Keratinocyte (primary cell): ENCODE measurements around the gene ERC2. TPM values are rescaled to one million over a fixed set of nuclear protein-coding genes. Genes with fewer than 3 reads are reported as not detected.

Source experiments
- DNase-seq: peaks from one replicate; pipeline ENCODE4 v3.0.0-alpha.2; 2011; ENCODE audit warnings: low read depth, missing footprints, low spot score
- FAIRE-seq: peaks from 2 replicates; lab custom pipeline; 2011; peaks lifted over from hg19 to GRCh38; lab: Jason Lieb, UNC
- H2AFZ ChIP-seq: 2 replicates; pipeline ENCODE4 v1.6.0; 2012; ENCODE audit warnings: low read length, control low read depth, inconsistent platforms; ENCODE audit not compliant: control insufficient read depth
- H3K27ac ChIP-seq: 2 replicates; pipeline ENCODE4 v1.5.1; 2011; ENCODE audit warnings: low read length; ENCODE audit not compliant: control insufficient read depth, insufficient read depth
- H3K27me3 ChIP-seq: 3 replicates; pipeline ENCODE4 v1.6.0; 2011; ENCODE audit warnings: low read length; ENCODE audit not compliant: control insufficient read depth, insufficient read depth; ENCODE audit errors: extremely low read depth
- H3K36me3 ChIP-seq, 2 experiments: 2 replicates in 1 of 2; 3 replicates in 1 of 2; pipeline ENCODE4 v1.5.1; 2011; ENCODE audit warnings: low read length in 2 of 2, mild to moderate bottlenecking in 1 of 2; ENCODE audit not compliant: control insufficient read depth in 2 of 2, insufficient read depth in 2 of 2; ENCODE audit errors: extremely low read depth in 1 of 2
- H3K4me1 ChIP-seq: 3 replicates; pipeline ENCODE4 v1.5.1; 2011; ENCODE audit warnings: low read length; ENCODE audit not compliant: control insufficient read depth, insufficient read depth; ENCODE audit errors: extremely low read depth
- H3K4me2 ChIP-seq: 3 replicates; pipeline ENCODE4 v1.6.0; 2011; ENCODE audit warnings: low read depth, low read length; ENCODE audit not compliant: control insufficient read depth, insufficient read depth; ENCODE audit errors: extremely low read depth
- H3K4me3 ChIP-seq, 3 experiments: fragments of 200-600 bp in 1 of 3; sonication (generic) in 1 of 3; 2 replicates in 2 of 3; 3 replicates in 1 of 3; pipeline ENCODE4 v1.5.1; 2011 to 2016; ENCODE audit warnings: low read length in 3 of 3, mild to moderate bottlenecking in 3 of 3, control low read depth in 2 of 3, inconsistent platforms in 1 of 3, low read depth in 1 of 3, mixed read lengths in 1 of 3, mixed run types in 1 of 3, moderate library complexity in 1 of 3; ENCODE audit not compliant: control insufficient read depth in 2 of 3, insufficient read depth in 2 of 3; ENCODE audit errors: extremely low read depth in 1 of 3
- H3K79me2 ChIP-seq: 2 replicates; pipeline ENCODE4 v1.6.0; 2012; ENCODE audit warnings: low read length; ENCODE audit not compliant: control insufficient read depth, insufficient read depth
- H3K9ac ChIP-seq: 3 replicates; pipeline ENCODE4 v1.6.0; 2011; ENCODE audit warnings: low read length; ENCODE audit not compliant: control insufficient read depth, insufficient read depth; ENCODE audit errors: extremely low read depth
- H3K9me1 ChIP-seq: 3 replicates; pipeline ENCODE4 v1.6.0; 2011; ENCODE audit warnings: low read length; ENCODE audit not compliant: control insufficient read depth, insufficient read depth; ENCODE audit errors: extremely low read depth
- H3K9me3 ChIP-seq: 2 replicates; pipeline ENCODE4 v1.5.1; 2012; ENCODE audit warnings: low read depth, low read length; ENCODE audit not compliant: control insufficient read depth
- H4K20me1 ChIP-seq: 3 replicates; pipeline ENCODE4 v1.6.0; 2011; ENCODE audit warnings: low read length; ENCODE audit not compliant: control insufficient read depth, insufficient read depth; ENCODE audit errors: extremely low read depth
- EZH2 ChIP-seq: IDR thresholded peaks from one replicate; pipeline ENCODE4 v1.6.1; 2012; ENCODE audit warnings: inconsistent platforms, mild to moderate bottlenecking, low read length, moderate library complexity
- dilution Hi-C: fragments of 300-500 bp; cut with MboI; formaldehyde crosslinking; loops from one replicate; pipeline ENCODE4 v1.7.0; 2020; ENCODE audit warnings: low sequenced_read_pairs; ENCODE audit not compliant: extremely low pct_ligation_motif_present
- polyA plus RNA-seq, 5 experiments: library from polyadenylated mRNA; depleted of rRNA in 3 of 5; stranded (reverse) in 3 of 5; stranded (forward) in 1 of 5; unstranded in 1 of 5; fragments of >200 nt; gene quantifications; 1 replicate in 1 of 5; 2 replicates in 3 of 5; 3 replicates in 1 of 5; pipeline versions ENCODE4 v1.2.1 to v1.2.3, GENCODE V29; 2011 to 2012; ENCODE audit warnings: missing spikeins in 2 of 5, low read depth in 1 of 5, low replicate concordance in 1 of 5
- TF ChIP-seq, protein P1 (sequence below), 3 experiments: IDR thresholded peaks in 1 of 3; conservative IDR thresholded peaks in 1 of 3; optimal IDR thresholded peaks in 1 of 3; 2 replicates in 2 of 3; 3 replicates in 1 of 3; pipeline versions ENCODE3 to v1.5.1; 2011; ENCODE audit warnings: low read length in 3 of 3, mild to moderate bottlenecking in 3 of 3, moderate library complexity in 2 of 3, control low read depth in 1 of 3, inconsistent platforms in 1 of 3; ENCODE audit not compliant: insufficient read depth in 2 of 3; ENCODE audit errors: extremely low read depth in 1 of 3

The ERC2 gene
- polyA plus RNA-seq, 1 donor (not counting 4 experiments of a cell fraction or from before 2014, with no cell fraction given), result 0.08 TPM

DNA sequence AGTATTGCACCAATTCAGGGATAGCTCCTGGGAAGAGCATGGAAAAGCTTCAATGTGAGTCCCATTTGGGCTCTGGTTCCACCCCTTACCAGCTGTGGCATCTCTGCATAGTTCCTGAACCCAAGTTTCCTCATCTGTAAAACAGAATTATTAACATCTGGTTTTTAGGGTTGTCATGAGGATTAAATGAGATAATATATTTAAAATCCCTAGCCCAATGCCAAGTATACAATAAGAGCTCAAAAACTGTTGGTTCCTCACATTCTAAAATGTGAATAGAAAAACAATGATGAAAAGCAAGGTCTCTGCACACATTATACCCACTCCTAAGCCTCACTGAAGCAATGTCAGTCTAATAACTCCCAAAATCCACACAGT is 743.9 kb downstream of the ERC2 start:
- Histone ChIP-seq H4K20me1 (no peaks in the 10 kb centered on the region), H3K4me2 (no peak overlapping the region), H3K9me3 (no peaks in the 10 kb centered on the region), H3K4me1 (no peaks in the 10 kb centered on the region), H3K9ac (no peak overlapping the region), H3K4me3 (no peak overlapping the region), H3K27ac (no peak overlapping the region), H3K79me2 (no peaks in the 10 kb centered on the region), H3K27me3 (peaks cover 12% of the 10 kb centered on the region), H3K9me1 (no peaks in the 10 kb centered on the region), H2AFZ (no peak overlapping the region), H3K36me3 (no peaks in the 10 kb centered on the region)
- FAIRE-seq, result no peak
- DNase-seq, result no peak
- TF ChIP-seq, protein P1, sequence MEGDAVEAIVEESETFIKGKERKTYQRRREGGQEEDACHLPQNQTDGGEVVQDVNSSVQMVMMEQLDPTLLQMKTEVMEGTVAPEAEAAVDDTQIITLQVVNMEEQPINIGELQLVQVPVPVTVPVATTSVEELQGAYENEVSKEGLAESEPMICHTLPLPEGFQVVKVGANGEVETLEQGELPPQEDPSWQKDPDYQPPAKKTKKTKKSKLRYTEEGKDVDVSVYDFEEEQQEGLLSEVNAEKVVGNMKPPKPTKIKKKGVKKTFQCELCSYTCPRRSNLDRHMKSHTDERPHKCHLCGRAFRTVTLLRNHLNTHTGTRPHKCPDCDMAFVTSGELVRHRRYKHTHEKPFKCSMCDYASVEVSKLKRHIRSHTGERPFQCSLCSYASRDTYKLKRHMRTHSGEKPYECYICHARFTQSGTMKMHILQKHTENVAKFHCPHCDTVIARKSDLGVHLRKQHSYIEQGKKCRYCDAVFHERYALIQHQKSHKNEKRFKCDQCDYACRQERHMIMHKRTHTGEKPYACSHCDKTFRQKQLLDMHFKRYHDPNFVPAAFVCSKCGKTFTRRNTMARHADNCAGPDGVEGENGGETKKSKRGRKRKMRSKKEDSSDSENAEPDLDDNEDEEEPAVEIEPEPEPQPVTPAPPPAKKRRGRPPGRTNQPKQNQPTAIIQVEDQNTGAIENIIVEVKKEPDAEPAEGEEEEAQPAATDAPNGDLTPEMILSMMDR (optimal IDR thresholded peaks at IDR 0.05 in 1 of 3, IDR thresholded peaks at IDR 0.05 in 1 of 3, conservative IDR thresholded peaks at IDR 0.05 in 1 of 3; ENCODE audit: extremely low read depth in 1 of 3, insufficient read depth in 2 of 3, low read length in 3 of 3), result no peak
- no peak for TF ChIP-seq EZH2
- dilution Hi-C loops, result no loop called here

DNA sequence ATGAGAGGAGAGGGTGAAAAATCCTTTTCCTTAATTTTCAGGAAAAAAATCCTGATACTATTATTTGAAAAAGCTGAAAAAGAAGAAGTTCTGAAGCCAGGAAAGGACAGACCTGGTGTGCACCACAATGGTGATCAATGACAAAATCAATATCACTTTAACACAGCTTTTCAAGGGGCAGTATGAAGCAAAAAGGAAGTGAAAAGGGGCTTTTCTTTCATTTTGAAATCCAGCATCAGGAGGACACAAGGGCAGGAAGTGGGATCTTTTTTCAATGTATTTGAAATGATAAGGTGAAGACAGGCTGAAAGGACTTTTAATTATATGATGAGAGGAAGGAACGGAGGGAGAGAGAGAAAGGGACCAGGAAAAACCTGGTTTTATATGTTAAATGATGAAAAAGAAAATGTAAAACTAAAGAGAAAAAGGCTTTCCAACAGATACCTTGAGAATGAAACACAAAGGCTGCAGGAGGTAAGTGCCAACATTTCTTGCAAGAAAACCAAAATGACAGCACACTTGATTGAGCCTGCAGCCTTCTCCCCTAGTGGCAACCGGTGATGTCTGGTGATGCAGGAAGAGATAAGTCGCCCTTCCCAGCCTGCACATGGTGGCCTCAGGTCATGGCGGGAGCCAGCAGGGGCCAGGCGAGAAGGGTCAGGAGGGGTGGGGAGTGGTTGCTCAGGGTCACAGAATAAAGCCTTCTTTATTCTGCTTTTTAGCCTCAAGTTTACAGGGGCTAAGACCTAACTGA is 744.4 kb downstream of the ERC2 start:
- DNase-seq (no peak), FAIRE-seq (no peak)
- Histone ChIP-seq H3K4me2 (no peak overlapping the region), H2AFZ (no peak overlapping the region), H3K36me3 (no peaks in the 10 kb centered on the region), H3K9me3 (no peaks in the 10 kb centered on the region), H3K9me1 (no peaks in the 10 kb centered on the region), H3K9ac (no peak overlapping the region), H3K4me3 (no peak overlapping the region), H3K27ac (no peak overlapping the region), H3K4me1 (no peaks in the 10 kb centered on the region), H3K79me2 (no peaks in the 10 kb centered on the region), H3K27me3 (peaks cover 12% of the 10 kb centered on the region), H4K20me1 (no peaks in the 10 kb centered on the region)
- dilution Hi-C loops, result no loop called here
- TF ChIP-seq, protein P1 (optimal IDR thresholded peaks at IDR 0.05 in 1 of 3, IDR thresholded peaks at IDR 0.05 in 1 of 3, conservative IDR thresholded peaks at IDR 0.05 in 1 of 3; ENCODE audit: extremely low read depth in 1 of 3, insufficient read depth in 2 of 3, low read length in 3 of 3), result no peak
- TF ChIP-seq EZH2, result no peak
